Naive B cell (primary cell): Measurements from ENCODE around the gene MACO1. TPM values are rescaled to one million over a fixed set of nuclear protein-coding genes. Genes with fewer than 3 reads are reported as not detected.
"Not testable (repeated sequence)": the region's sequence is repeated elsewhere in the genome, so short reads cannot be mapped to it uniquely, and the experiment has no call there.

Experiments used
- ATAC-seq, 2 donors: fragments of 150-1000 bp; cut with Tn5 transposase; 2 replicates each; pipeline ENCODE4 v1.10.0; 2021; ENCODE audit warnings: low read depth in 2 of 2, mild to moderate bottlenecking in 2 of 2, moderate library complexity in 2 of 2
- DNase-seq: peaks from one replicate; pipeline ENCODE4 v3.0.0; 2022
- H3K27ac Mint-ChIP-seq, 6 donors: one replicate each; pipeline ENCODE4 v1.8.0; 2020 to 2022; ENCODE audit warnings: mild to moderate bottlenecking in 6 of 6, mixed read lengths in 6 of 6, moderate library complexity in 5 of 6, inconsistent platforms in 2 of 6
- H3K27me3 Mint-ChIP-seq, 3 donors: one replicate each; pipeline ENCODE4 v1.8.0; 2021 to 2022; ENCODE audit warnings: mixed read lengths in 3 of 3, mild to moderate bottlenecking in 1 of 3
- H3K36me3 Mint-ChIP-seq, 2 donors: one replicate each; pipeline ENCODE4 v1.8.0; 2020 to 2022; ENCODE audit warnings: mixed read lengths in 2 of 2, inconsistent platforms in 1 of 2, mild to moderate bottlenecking in 1 of 2
- H3K4me1 Mint-ChIP-seq, 3 donors: one replicate each; pipeline ENCODE4 v1.8.0; 2020 to 2022; ENCODE audit warnings: mixed read lengths in 3 of 3, inconsistent platforms in 1 of 3, mild to moderate bottlenecking in 1 of 3, moderate library complexity in 1 of 3
- H3K4me3 Mint-ChIP-seq, 8 donors: one replicate each; pipeline ENCODE4 v1.8.0; 2020 to 2022; ENCODE audit warnings: mild to moderate bottlenecking in 8 of 8, mixed read lengths in 8 of 8, moderate library complexity in 8 of 8, inconsistent platforms in 2 of 8
- H3K9me3 Mint-ChIP-seq, 7 donors: one replicate each; pipeline ENCODE4 v1.8.0; 2020 to 2022; ENCODE audit warnings: mixed read lengths in 7 of 7, mild to moderate bottlenecking in 5 of 7, inconsistent platforms in 2 of 7, moderate library complexity in 1 of 7
- polyA plus RNA-seq, 6 donors: library from polyadenylated mRNA; unstranded; fragments of 300-500 nt; fragmentation: Illumina TruSeq; gene quantifications; one replicate each; pipeline ENCODE4 v1.2.3, GENCODE V29; 2021; ENCODE audit warnings: low read depth in 6 of 6

MACO1 gene
- polyA plus RNA-seq, 6 donors from 2014 or later, result 2.7 to 9.9 (median 7.2) TPM

DNA sequence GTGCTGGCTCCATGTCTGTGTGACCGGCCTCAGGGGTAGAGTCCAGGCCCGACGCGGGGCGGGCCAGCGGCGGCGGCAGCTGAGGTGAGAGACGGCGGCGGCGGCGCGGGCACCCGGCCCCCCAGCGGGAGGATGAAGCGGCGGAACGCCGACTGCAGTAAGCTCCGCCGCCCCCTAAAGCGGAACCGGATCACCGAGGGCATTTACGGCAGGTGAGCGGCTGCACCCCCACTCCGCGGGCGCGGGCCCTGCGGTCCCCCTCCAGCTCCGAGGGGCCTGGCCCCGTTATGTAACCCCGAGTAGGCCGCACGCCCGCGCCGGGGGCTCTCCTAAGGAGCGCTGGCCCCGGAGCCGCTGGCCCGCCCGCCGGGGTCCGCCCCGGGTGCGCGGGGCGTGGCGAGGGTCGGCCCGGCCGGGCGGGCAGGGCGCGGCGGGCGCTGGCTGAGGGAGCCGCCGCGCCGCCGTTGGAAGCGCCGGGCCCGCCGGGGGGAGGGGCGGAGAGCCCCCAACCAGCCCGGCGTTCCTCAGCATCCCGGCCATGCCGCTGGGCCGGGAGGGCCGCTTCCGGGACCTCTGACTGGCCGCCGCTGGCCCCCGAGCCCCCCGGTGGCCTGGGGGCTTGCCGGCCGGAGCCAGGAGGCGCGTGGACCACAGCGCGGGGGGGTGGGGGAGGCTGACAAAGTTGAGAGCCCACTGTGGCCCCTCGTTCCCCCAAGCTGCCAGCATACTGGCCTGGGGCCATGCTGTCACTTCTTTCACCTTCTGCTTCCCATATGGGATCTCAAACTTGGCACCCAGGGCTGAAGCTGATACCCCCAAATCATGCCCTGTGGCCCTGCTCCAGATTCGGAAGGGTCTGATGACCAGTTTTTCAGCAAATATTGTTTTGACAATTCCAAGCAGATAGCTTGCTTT lies 527 bp downstream of the MACO1 start:
- Mint-ChIP-seq H3K27ac (peak overlapping the region in 5 of 6 donors; percentile 88 to 99 (median 92)), H3K4me3 (peak overlapping the region; percentile 84 to 99 (median 97)), H3K27me3 (no peaks in the 10 kb centered on the region), H3K9me3 (no peaks in the 10 kb centered on the region), H3K36me3 (no peaks in the 10 kb centered on the region), H3K4me1 (peaks cover 26 to 52% (median 43%) of the 10 kb centered on the region in 3 donors)
- ATAC-seq, result peak; percentile 59 to 60
- peak; percentile 85 for DNase-seq

DNA sequence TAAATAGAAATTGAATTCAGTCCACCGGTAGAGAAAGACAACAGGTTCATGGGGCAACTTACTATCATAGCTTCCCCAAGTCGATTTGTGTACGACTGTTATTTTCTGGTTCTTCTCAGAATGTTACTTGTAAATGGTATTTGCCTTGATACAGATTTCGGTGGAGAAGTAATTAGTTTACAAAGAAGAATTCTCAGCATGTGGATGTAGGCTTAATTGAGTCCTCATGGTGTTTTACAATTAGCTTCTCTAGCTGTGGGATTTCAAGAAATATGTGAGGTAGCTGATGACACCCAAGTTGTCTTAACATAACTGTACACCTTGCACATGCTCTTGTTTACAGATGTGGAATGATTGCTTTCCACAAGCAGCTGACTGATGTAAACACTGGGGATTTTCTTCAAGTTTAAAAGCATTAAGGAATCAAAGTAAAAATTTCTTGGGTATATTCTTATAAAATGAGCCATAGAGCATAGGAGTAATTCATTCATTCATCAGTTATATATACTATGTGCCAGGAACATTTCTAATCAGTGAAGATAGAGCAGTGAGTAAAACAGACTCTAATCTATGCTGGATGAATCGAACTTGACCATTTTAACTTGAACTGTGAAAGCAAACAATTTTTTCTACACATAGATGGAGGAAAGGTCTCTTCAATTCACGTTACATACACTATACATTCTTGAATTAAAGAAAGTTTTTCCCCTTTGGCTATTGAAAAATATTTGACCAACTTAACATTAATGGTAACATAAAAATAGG lies 1.4 kb downstream of the MACO1 start:
- ATAC-seq, result no peak
- H3K27me3 Mint-ChIP-seq, result no peaks in the 10 kb centered on the region
- peak overlapping the region; percentile 81 to 98 (median 89) for H3K4me3 Mint-ChIP-seq
- no peak for DNase-seq
- peaks cover 33 to 61% (median 50%) of the 10 kb centered on the region in 3 donors for H3K4me1 Mint-ChIP-seq
- no peaks in the 10 kb centered on the region for H3K36me3 Mint-ChIP-seq
- peak overlapping the region; percentile 12 to 92 (median 88) for H3K27ac Mint-ChIP-seq
- H3K9me3 Mint-ChIP-seq, result no peaks in the 10 kb centered on the region

DNA sequence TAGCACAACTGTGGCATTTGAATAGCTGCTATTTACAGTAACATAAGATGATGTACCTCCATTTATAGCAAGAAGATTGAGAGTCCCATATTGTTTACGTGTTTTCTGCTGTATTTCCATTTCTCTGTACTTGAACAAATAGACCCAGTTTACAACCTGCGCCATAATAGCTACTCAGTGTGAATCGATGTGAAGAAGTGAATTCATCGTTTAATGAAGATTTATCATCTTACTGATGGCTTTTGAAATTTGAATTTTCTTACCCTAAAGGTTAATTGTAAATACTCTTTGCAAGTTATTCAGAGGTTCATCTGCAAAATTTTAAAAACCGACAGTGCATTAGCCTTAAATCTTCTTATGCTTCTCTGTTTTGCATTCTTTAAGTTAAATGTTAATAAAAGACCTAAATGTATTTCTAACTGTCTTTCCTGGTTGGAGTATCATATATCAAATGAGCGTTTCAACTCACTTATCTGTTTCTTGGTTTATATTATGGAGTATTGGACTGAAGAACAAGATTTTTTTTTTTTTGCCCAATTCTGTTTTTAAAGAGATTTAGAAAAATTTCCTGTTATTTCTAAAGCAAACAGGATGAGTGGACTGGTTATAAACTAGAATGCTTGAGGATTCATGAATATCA lies 2.2 kb downstream of the MACO1 start:
- Mint-ChIP-seq H3K4me1 (peaks cover 33 to 68% (median 50%) of the 10 kb centered on the region in 3 donors), H3K27me3 (no peaks in the 10 kb centered on the region), H3K9me3 (no peaks in the 10 kb centered on the region), H3K36me3 (no peaks in the 10 kb centered on the region), H3K4me3 (peak overlapping the region in 6 of 8 donors; percentile 3 to 98 (median 87)), H3K27ac (peak overlapping the region in 3 of 6 donors; percentile 7 to 43 (median 23))
- ATAC-seq (no peak), DNase-seq (no peak)

GRCh38 chr1:25433389-25434186 lies 2.9 kb downstream of the MACO1 start:
- Mint-ChIP-seq H3K27me3 (no peaks in the 10 kb centered on the region), H3K4me3 (peak overlapping the region in 3 of 8 donors; percentile 20 to 90 (median 69)), H3K9me3 (no peaks in the 10 kb centered on the region), H3K27ac (peak overlapping the region in 4 of 6 donors; percentile 2 to 75 (median 26)), H3K4me1 (peaks cover 33 to 69% (median 50%) of the 10 kb centered on the region in 3 donors), H3K36me3 (no peaks in the 10 kb centered on the region)
- no peak for DNase-seq
- no peak for ATAC-seq

DNA sequence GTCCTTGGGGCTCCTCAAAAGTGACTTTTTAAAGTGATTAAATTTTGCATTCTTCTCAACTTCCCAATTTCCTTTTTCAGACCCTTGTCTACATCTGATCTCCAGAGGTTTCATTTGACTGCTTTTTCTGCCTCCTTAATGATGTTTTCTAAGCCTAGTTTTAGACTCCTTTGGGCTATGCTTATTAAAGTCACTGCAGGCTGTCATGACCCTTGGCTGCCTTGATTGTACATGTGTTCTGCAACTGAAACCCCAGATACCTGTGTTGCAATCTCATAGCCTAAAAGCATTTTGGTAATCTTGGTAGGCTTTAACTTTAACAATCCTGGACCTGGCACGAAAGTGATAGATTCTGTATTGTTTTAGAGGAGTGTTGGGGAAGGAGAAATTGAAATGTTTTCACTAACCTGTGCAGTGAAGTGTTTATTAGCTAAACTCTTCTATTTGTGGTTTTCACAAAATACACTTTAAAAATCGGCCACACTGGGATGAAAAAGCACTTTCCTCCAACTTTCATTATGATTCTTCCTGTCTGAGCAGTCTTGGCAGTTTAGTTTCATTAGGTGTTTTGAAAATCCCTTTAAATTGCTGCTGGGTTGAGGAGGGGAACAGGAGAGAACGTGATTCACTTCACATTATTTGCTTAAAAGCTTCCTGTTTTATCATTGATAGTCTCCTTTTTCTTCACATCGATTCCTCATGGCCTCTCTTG lies 4.9 kb downstream of the MACO1 start:
- Mint-ChIP-seq H3K4me1 (peaks cover 33 to 68% (median 50%) of the 10 kb centered on the region in 3 donors), H3K9me3 (no peaks in the 10 kb centered on the region), H3K27ac (peak overlapping the region in 5 of 6 donors; percentile 6 to 61 (median 39)), H3K36me3 (no peaks in the 10 kb centered on the region), H3K27me3 (no peaks in the 10 kb centered on the region), H3K4me3 (peak overlapping the region in 6 of 8 donors; percentile 2 to 90 (median 50))
- DNase-seq, result no peak
- no peak for ATAC-seq

DNA sequence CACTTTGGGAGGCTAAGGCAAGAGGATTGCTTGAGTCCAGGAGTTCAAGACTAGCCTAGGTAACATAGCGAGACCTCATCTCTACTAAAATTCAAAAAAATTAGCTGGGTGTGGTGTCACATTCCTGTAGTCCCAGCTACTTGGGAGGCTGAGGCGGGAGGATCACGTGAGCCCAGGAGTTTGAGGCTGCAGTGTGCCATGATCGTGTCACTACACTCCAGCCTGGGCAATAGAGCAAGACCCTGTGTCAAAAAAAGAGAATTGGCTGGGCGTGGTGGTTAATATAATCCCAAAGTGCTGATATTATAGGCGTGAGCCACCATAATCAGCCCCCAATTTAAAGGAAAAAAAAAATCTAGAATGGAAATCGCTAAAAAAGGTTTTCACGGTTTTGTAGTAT lies 7.0 kb downstream of the MACO1 start:
- H3K4me3 Mint-ChIP-seq, result no peak overlapping the region
- peak overlapping the region in 1 of 6 donors; percentile 44 for H3K27ac Mint-ChIP-seq
- H3K9me3 Mint-ChIP-seq, result no peaks in the 10 kb centered on the region
- H3K4me1 Mint-ChIP-seq, result peaks cover 39 to 62% (median 52%) of the 10 kb centered on the region in 3 donors
- H3K36me3 Mint-ChIP-seq, result no peaks in the 10 kb centered on the region
- no peaks in the 10 kb centered on the region for H3K27me3 Mint-ChIP-seq
- no peak for ATAC-seq
- DNase-seq, result no peak

DNA sequence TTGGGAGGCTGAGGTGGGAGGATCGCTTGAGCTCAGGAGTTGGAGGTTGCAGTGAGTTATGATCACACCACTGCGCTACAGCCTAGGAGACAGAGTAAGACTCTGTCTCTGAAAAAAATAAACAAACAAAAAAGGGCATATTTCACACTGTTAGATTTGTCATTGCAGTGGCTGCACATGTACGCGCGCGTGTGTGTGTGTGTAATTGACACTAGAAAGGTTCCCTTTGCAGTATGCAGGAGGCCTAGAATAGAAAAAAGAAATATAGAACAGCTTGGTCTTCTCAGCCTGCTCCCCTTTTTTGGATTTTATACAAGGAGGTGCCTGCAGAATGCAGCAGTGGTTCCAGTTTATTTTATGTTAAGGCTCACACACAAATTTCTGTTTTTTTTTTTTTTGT lies 8.6 kb downstream of the MACO1 start:
- no peak for ATAC-seq
- H3K36me3 Mint-ChIP-seq, result no peaks in the 10 kb centered on the region
- no peak overlapping the region for H3K27ac Mint-ChIP-seq
- peaks cover 36 to 52% (median 45%) of the 10 kb centered on the region in 3 donors for H3K4me1 Mint-ChIP-seq
- no peaks in the 10 kb centered on the region for H3K27me3 Mint-ChIP-seq
- no peaks in the 10 kb centered on the region for H3K9me3 Mint-ChIP-seq
- H3K4me3 Mint-ChIP-seq, result no peak overlapping the region
- DNase-seq, result no peak

GRCh38 chr1:25442178-25442577 lies 11.5 kb downstream of the MACO1 start:
- peak overlapping the region in 3 of 6 donors; percentile 5 to 34 (median 7) for H3K27ac Mint-ChIP-seq
- DNase-seq, result no peak
- H3K27me3 Mint-ChIP-seq, result no peaks in the 10 kb centered on the region
- H3K4me3 Mint-ChIP-seq, result no peak overlapping the region
- H3K9me3 Mint-ChIP-seq, result no peaks in the 10 kb centered on the region
- no peak for ATAC-seq
- H3K36me3 Mint-ChIP-seq, result no peaks in the 10 kb centered on the region
- peaks cover 20 to 33% (median 21%) of the 10 kb centered on the region in 3 donors for H3K4me1 Mint-ChIP-seq

DNA sequence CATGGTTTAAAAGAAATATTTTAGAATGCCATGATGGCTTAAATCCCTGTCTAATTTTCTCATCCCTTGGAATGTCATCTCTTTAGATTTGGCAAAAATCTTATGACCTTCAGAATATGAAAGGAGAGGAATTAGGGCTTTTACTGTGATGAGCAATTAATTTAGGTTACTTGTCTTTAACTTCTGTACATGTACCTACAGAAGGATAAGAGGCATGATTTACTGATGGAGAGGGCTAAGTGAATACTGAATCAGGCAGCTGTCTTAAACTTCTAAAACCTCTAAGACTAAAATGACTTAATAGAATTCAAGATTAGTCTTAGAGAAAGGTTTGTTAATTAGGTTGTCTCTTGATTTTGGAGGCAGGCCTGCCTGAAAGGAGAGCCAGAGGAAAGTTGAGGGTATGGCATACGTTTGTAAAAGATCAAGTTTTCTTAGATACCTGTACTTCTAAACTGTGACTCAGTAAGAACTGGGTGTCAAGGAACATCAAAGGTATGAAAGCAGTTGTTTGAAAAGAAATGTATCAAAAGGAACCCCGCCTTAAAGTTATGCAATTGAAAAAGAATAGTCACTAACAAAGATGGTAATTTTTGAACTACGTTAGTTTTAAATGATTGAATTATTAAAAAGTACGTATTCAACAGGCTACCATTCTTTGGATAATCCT lies 12.5 kb downstream of the MACO1 start:
- H3K27me3 Mint-ChIP-seq, result no peaks in the 10 kb centered on the region
- ATAC-seq, result no peak
- H3K36me3 Mint-ChIP-seq, result no peaks in the 10 kb centered on the region
- H3K4me3 Mint-ChIP-seq, result peak overlapping the region in 1 of 8 donors; percentile 43
- no peak for DNase-seq
- no peaks in the 10 kb centered on the region for H3K9me3 Mint-ChIP-seq
- H3K4me1 Mint-ChIP-seq, result peaks cover 20 to 25% (median 21%) of the 10 kb centered on the region in 3 donors
- H3K27ac Mint-ChIP-seq, result peak overlapping the region in 3 of 6 donors; percentile 29 to 88 (median 51)

DNA sequence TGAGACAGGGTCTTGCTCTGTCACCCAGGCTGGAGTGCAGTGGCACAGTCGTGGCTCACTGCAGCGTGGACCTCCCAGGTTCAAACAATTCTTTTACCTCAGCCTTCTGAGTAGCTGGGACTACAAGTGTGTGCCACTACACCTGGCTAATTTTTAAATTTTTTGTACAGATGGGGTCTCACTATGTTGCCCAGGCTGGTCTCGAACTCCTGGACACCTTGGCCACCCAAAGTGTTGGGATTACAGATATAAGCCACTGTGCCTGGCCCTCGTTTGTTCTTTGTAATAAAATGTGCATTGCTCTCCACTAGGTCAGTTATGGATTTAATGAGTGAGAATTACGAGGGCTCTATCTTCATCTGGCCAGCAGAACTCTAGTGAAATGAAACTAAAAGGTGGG lies 13.9 kb downstream of the MACO1 start:
- not testable (repeated sequence) for H3K9me3 Mint-ChIP-seq
- peak overlapping the region in 1 of 6 donors; percentile 93 for H3K27ac Mint-ChIP-seq

DNA sequence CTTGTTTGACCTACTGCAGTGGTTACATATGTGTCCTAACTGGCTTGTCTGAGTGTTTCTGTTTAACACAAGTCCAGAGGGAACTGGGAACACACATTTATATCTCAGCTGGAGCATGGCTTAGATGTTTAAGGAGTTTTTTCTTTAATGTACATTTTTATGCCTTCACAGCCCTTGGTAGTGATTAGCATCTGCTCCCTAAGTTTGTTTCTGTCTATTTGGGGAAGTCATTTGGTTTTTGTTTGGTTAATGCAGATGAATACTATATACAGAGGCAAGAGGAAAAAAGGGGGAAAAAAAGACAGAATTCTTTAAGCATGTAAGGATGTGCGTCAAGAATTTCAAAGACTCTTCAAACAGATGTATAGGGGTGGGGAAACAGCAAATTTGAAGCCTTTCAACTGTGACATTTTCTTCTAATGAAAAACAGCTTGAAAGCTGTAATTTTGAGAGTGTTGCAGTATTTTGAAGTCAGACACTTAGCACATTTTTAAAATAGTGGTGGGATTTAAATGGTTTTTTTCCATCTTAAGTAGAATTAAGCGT lies 15.4 kb downstream of the MACO1 start:
- DNase-seq (no peak), ATAC-seq (no peak)
- Mint-ChIP-seq H3K4me1 (peaks cover 15 to 29% (median 21%) of the 10 kb centered on the region in 3 donors), H3K4me3 (no peak overlapping the region), H3K27ac (peak overlapping the region in 2 of 6 donors; percentile 14 to 96), H3K36me3 (no peaks in the 10 kb centered on the region), H3K9me3 (no peaks in the 10 kb centered on the region), H3K27me3 (no peaks in the 10 kb centered on the region)

More for the DNA sequence above, 13.9 kb downstream of the MACO1 start:
- H3K4me1 Mint-ChIP-seq, result peaks cover 20 to 25% (median 21%) of the 10 kb centered on the region in 3 donors
- not testable (repeated sequence) for DNase-seq, H3K27me3 Mint-ChIP-seq, H3K4me3 Mint-ChIP-seq, ATAC-seq, H3K36me3 Mint-ChIP-seq
